Neural progenitor cell (in vitro differentiated cells): ENCODE data around the gene ATAD3B. TPM values are rescaled to one million over a fixed set of nuclear protein-coding genes. Genes with fewer than 3 reads are reported as not detected.
A peak's percentile ranks its signal among the peaks of the same experiment; 100 is the strongest.
"Not testable (repeated sequence)": the region's sequence is repeated elsewhere in the genome, so short reads cannot be mapped to it uniquely, and the experiment has no call there.

Experiments
- DNase-seq: peaks from one replicate; pipeline ENCODE4 v3.0.0-alpha.2; 2016; ENCODE audit warnings: low spot score
- H2AFZ ChIP-seq: fragments of 200-600 bp; sonication (generic); replicated peaks from 2 replicates; pipeline ENCODE4 v1.6.1; 2016; ENCODE audit warnings: antibody characterized with exemption
- H3F3A ChIP-seq: fragments of 200-600 bp; sonication (generic); 2 replicates; pipeline ENCODE4 v1.6.1; 2016; ENCODE audit warnings: antibody characterized with exemption, low read depth
- H3K27ac ChIP-seq: fragments of 200-600 bp; sonication (generic); 2 replicates; pipeline ENCODE4 v1.5.1; 2016; ENCODE audit warnings: mild to moderate bottlenecking
- H3K27me3 ChIP-seq: fragments of 200-600 bp; sonication (generic); 2 replicates; pipeline ENCODE4 v1.6.1; 2016; ENCODE audit warnings: mild to moderate bottlenecking, moderate library complexity
- H3K36me3 ChIP-seq: fragments of 200-600 bp; sonication (generic); 2 replicates; pipeline ENCODE4 v1.5.1; 2016
- H3K4me1 ChIP-seq: fragments of 200-600 bp; sonication (generic); 2 replicates; pipeline ENCODE4 v1.6.1; 2016; ENCODE audit warnings: mixed run types
- H3K4me2 ChIP-seq: fragments of 200-600 bp; sonication (generic); 2 replicates; pipeline ENCODE4 v1.6.1; 2016
- H3K4me3 ChIP-seq: fragments of 200-600 bp; sonication (generic); 2 replicates; pipeline ENCODE4 v1.5.1; 2016
- H3K79me2 ChIP-seq: fragments of 200-600 bp; sonication (generic); 2 replicates; pipeline ENCODE4 v1.6.1; 2016; ENCODE audit warnings: low read depth
- H3K9ac ChIP-seq: fragments of 200-600 bp; sonication (generic); 2 replicates; pipeline ENCODE4 v1.6.1; 2016
- H3K9me3 ChIP-seq: fragments of 200-600 bp; sonication (generic); 2 replicates; pipeline ENCODE4 v1.5.1; 2016; ENCODE audit warnings: low read depth
- H4K20me1 ChIP-seq: fragments of 200-600 bp; sonication (generic); 2 replicates; pipeline ENCODE4 v1.6.1; 2016; ENCODE audit warnings: low read depth
- H3K27ac Mint-ChIP-seq: 3 replicates; pipeline ENCODE4 v1.8.0; 2021; ENCODE audit warnings: mixed read lengths
- H3K27me3 Mint-ChIP-seq: 2 replicates; pipeline ENCODE4 v1.8.0; 2022; ENCODE audit warnings: low read depth, mild to moderate bottlenecking, inconsistent platforms, moderate library complexity, mixed read lengths; ENCODE audit not compliant: insufficient read depth
- H3K36me3 Mint-ChIP-seq: 3 replicates; pipeline ENCODE4 v1.8.0; 2021; ENCODE audit warnings: mixed read lengths
- H3K4me1 Mint-ChIP-seq: 3 replicates; pipeline ENCODE4 v1.8.0; 2021; ENCODE audit warnings: mixed read lengths
- H3K4me3 Mint-ChIP-seq: 3 replicates; pipeline ENCODE4 v1.8.0; 2021; ENCODE audit warnings: mild to moderate bottlenecking, moderate library complexity, mixed read lengths
- H3K9me3 Mint-ChIP-seq: 3 replicates; pipeline ENCODE4 v1.8.0; 2020; ENCODE audit warnings: mixed read lengths
- CTCF ChIP-seq: fragments of 200-600 bp; sonication (generic); IDR thresholded peaks from 2 replicates; pipeline ENCODE4 v1.5.1; 2017; ENCODE audit warnings: antibody characterized with exemption, mild to moderate bottlenecking
- EZH2 ChIP-seq: fragments of 200-600 bp; sonication (generic); IDR thresholded peaks from 2 replicates; pipeline ENCODE4 v1.6.1; 2017; ENCODE audit warnings: antibody characterized with exemption, mild to moderate bottlenecking, moderate library complexity
- EZH2phosphoT487 ChIP-seq: fragments of 200-600 bp; sonication (generic); IDR thresholded peaks from 2 replicates; pipeline ENCODE4 v1.6.1; 2017; ENCODE audit warnings: antibody characterized with exemption
- total RNA-seq: library from RNA; depleted of rRNA; stranded (reverse); fragments of >200 nt; gene quantifications from 2 replicates; pipeline ENCODE4 v1.2.3, GENCODE V29; 2015; ENCODE audit warnings: low replicate concordance

Gene ATAD3B
- total RNA-seq, 1 donor from 2014 or later: 9.3 TPM

- Histone ChIP-seq H3K79me2 (peaks cover 5% of the 10 kb centered on the region), H3K4me3 (no peak overlapping the region), H3K9me3 (no peaks in the 10 kb centered on the region), H3K4me2 (no peak overlapping the region), H2AFZ (no peak overlapping the region), H3K9ac (no peak overlapping the region), H3K27ac (no peak overlapping the region), H4K20me1 (no peaks in the 10 kb centered on the region), H3K36me3 (no peaks in the 10 kb centered on the region), H3K4me1 (no peaks in the 10 kb centered on the region), H3K27me3 (no peaks in the 10 kb centered on the region), H3F3A (peaks cover 5% of the 10 kb centered on the region)
- Mint-ChIP-seq H3K4me1 (no peaks in the 10 kb centered on the region), H3K36me3 (peaks cover 10% of the 10 kb centered on the region), H3K9me3 (no peaks in the 10 kb centered on the region), H3K27ac (no peak overlapping the region), H3K4me3 (peak overlapping the region; percentile 31), H3K27me3 (no peaks in the 10 kb centered on the region)
- no peak for DNase-seq
- TF ChIP-seq CTCF (no peak), EZH2phosphoT487 (no peak), EZH2 (no peak)
Observed at GRCh38 chr1:1517973-1518620, 46.5 kb downstream of the ATAD3B start.

- H3K9me3 ChIP-seq, H3F3A ChIP-seq, H3K79me2 ChIP-seq, H3K27ac Mint-ChIP-seq, H3K36me3 Mint-ChIP-seq, H4K20me1 ChIP-seq, H3K27ac ChIP-seq, H3K4me1 Mint-ChIP-seq, H3K27me3 Mint-ChIP-seq, H3K36me3 ChIP-seq, H2AFZ ChIP-seq, DNase-seq, H3K4me2 ChIP-seq, H3K9ac ChIP-seq, H3K4me1 ChIP-seq, H3K9me3 Mint-ChIP-seq, H3K4me3 ChIP-seq, H3K27me3 ChIP-seq: not testable (repeated sequence)
- peak overlapping the region; percentile 66 for H3K4me3 Mint-ChIP-seq
Observed at GRCh38 chr1:1518621-1519007, 47.0 kb downstream of the ATAD3B start.

- H3K27ac ChIP-seq, H3K36me3 ChIP-seq, H3K27ac Mint-ChIP-seq, H3K4me1 Mint-ChIP-seq, H3K27me3 Mint-ChIP-seq, H3K9ac ChIP-seq, H3K4me2 ChIP-seq, H3K27me3 ChIP-seq, H2AFZ ChIP-seq, H4K20me1 ChIP-seq, H3F3A ChIP-seq, H3K9me3 Mint-ChIP-seq, H3K4me1 ChIP-seq, H3K9me3 ChIP-seq, H3K4me3 ChIP-seq, H3K36me3 Mint-ChIP-seq, DNase-seq, H3K4me3 Mint-ChIP-seq, H3K79me2 ChIP-seq: not testable (repeated sequence)
Observed at GRCh38 chr1:1519805-1520505, 48.4 kb downstream of the ATAD3B start.

- Mint-ChIP-seq H3K9me3 (no peaks in the 10 kb centered on the region), H3K27ac (no peak overlapping the region), H3K4me1 (no peaks in the 10 kb centered on the region), H3K4me3 (no peak overlapping the region), H3K27me3 (no peaks in the 10 kb centered on the region), H3K36me3 (peaks cover 11% of the 10 kb centered on the region)
- Histone ChIP-seq H3K27me3 (no peaks in the 10 kb centered on the region), H3K27ac (no peak overlapping the region), H3K36me3 (no peaks in the 10 kb centered on the region), H4K20me1 (no peaks in the 10 kb centered on the region), H3F3A (peaks cover 5% of the 10 kb centered on the region), H3K79me2 (no peaks in the 10 kb centered on the region), H3K9ac (no peak overlapping the region), H2AFZ (no peak overlapping the region), H3K4me3 (no peak overlapping the region), H3K4me1 (no peaks in the 10 kb centered on the region), H3K4me2 (no peak overlapping the region), H3K9me3 (no peaks in the 10 kb centered on the region)
- no peak for DNase-seq
- TF ChIP-seq CTCF: no peak
- TF ChIP-seq EZH2phosphoT487: no peak
- no peak for TF ChIP-seq EZH2
Observed at GRCh38 chr1:1521331-1521730, 49.8 kb downstream of the ATAD3B start.

GRCh38 chr1:1522536-1522935 is 51.0 kb downstream of the ATAD3B start:
- not testable (repeated sequence) for H3K27ac Mint-ChIP-seq, H3K4me3 ChIP-seq, H3K4me3 Mint-ChIP-seq, H3K4me1 Mint-ChIP-seq, H3K4me1 ChIP-seq, H3K9me3 ChIP-seq, DNase-seq, H2AFZ ChIP-seq, H3K9me3 Mint-ChIP-seq, H3F3A ChIP-seq, H3K27ac ChIP-seq, H3K27me3 Mint-ChIP-seq, H4K20me1 ChIP-seq, H3K9ac ChIP-seq, H3K79me2 ChIP-seq, H3K4me2 ChIP-seq, H3K27me3 ChIP-seq, H3K36me3 ChIP-seq
- peaks cover 11% of the 10 kb centered on the region for H3K36me3 Mint-ChIP-seq

- H3K79me2 ChIP-seq, H3K36me3 Mint-ChIP-seq, H3K9me3 ChIP-seq, DNase-seq, H3K9ac ChIP-seq, H3K9me3 Mint-ChIP-seq, H2AFZ ChIP-seq, H3K36me3 ChIP-seq, H3K27me3 Mint-ChIP-seq, H3K4me3 ChIP-seq, H4K20me1 ChIP-seq, H3K4me1 Mint-ChIP-seq, H3K27me3 ChIP-seq, H3K4me2 ChIP-seq, H3K4me3 Mint-ChIP-seq, H3K27ac ChIP-seq, H3K4me1 ChIP-seq, H3F3A ChIP-seq, H3K27ac Mint-ChIP-seq: not testable (repeated sequence)
Observed at GRCh38 chr1:1523226-1523625, 51.7 kb downstream of the ATAD3B start.
